Osteocyte (in vitro differentiated cells): ENCODE data around the gene NDNF. TPM values are rescaled to one million over a fixed set of nuclear protein-coding genes. Genes with fewer than 3 reads are reported as not detected.
A peak's percentile ranks its signal among the peaks of the same experiment; 100 is the strongest.

Source experiments
- DNase-seq: peaks from one replicate; pipeline ENCODE4 v3.0.0; 2021; ENCODE audit warnings: mixed read lengths; ENCODE audit not compliant: unreplicated experiment; ENCODE audit errors: extremely low spot score
- H3K27ac Mint-ChIP-seq: one replicate; pipeline ENCODE4 v1.8.0; 2021; ENCODE audit warnings: mild to moderate bottlenecking, mixed read lengths; ENCODE audit not compliant: unreplicated experiment
- H3K27me3 Mint-ChIP-seq: one replicate; pipeline ENCODE4 v1.8.0; 2021; ENCODE audit warnings: mixed read lengths; ENCODE audit not compliant: unreplicated experiment
- H3K36me3 Mint-ChIP-seq: one replicate; pipeline ENCODE4 v1.8.0; 2021; ENCODE audit warnings: mixed read lengths; ENCODE audit not compliant: unreplicated experiment
- H3K4me1 Mint-ChIP-seq: one replicate; pipeline ENCODE4 v1.8.0; 2021; ENCODE audit warnings: mixed read lengths; ENCODE audit not compliant: unreplicated experiment
- H3K4me3 Mint-ChIP-seq: one replicate; pipeline ENCODE4 v1.8.0; 2021; ENCODE audit warnings: mild to moderate bottlenecking, moderate library complexity, mixed read lengths; ENCODE audit not compliant: unreplicated experiment
- H3K9me3 Mint-ChIP-seq: one replicate; pipeline ENCODE4 v1.8.0; 2021; ENCODE audit warnings: mixed read lengths; ENCODE audit not compliant: unreplicated experiment
- total RNA-seq: library from RNA; stranded (reverse); gene quantifications from 2 replicates; pipeline ENCODE4 v1.2.1, GENCODE V29; 2021
- TF ChIP-seq, protein P1 (sequence below): fragments of 200-600 bp; sonication (generic); IDR thresholded peaks from 2 replicates; pipeline ENCODE4 v1.5.0; 2021; ENCODE audit warnings: antibody characterized with exemption, mild to moderate bottlenecking, moderate library complexity

NDNF gene
- total RNA-seq, 1 donor from 2014 or later: not detected

DNA sequence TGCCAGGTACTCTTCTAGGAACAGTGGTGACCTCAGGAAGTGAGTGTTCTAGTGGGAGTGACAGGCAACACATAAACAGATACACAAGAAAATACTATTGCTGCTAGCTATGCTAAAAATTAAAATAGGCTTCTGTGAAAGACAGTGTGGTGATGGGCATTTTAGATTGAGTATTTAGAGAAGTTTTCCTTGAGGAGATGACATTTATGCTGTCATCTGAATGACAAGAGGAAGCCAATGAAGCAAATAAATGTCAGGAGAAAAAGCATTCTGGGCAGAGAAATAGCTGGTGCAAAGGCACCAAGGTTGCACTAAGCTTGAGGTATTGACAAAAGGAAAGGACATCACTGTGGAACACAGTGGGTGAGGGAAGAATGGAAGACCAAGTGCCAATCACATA lies 18.0 kb downstream of the NDNF start:
- no peak for DNase-seq
- H3K9me3 Mint-ChIP-seq: no peaks in the 10 kb centered on the region
- no peak overlapping the region for H3K4me3 Mint-ChIP-seq
- TF ChIP-seq, protein P1, sequence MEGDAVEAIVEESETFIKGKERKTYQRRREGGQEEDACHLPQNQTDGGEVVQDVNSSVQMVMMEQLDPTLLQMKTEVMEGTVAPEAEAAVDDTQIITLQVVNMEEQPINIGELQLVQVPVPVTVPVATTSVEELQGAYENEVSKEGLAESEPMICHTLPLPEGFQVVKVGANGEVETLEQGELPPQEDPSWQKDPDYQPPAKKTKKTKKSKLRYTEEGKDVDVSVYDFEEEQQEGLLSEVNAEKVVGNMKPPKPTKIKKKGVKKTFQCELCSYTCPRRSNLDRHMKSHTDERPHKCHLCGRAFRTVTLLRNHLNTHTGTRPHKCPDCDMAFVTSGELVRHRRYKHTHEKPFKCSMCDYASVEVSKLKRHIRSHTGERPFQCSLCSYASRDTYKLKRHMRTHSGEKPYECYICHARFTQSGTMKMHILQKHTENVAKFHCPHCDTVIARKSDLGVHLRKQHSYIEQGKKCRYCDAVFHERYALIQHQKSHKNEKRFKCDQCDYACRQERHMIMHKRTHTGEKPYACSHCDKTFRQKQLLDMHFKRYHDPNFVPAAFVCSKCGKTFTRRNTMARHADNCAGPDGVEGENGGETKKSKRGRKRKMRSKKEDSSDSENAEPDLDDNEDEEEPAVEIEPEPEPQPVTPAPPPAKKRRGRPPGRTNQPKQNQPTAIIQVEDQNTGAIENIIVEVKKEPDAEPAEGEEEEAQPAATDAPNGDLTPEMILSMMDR: no peak
- H3K36me3 Mint-ChIP-seq: no peaks in the 10 kb centered on the region
- peaks cover 49% of the 10 kb centered on the region for H3K27me3 Mint-ChIP-seq
- no peak overlapping the region for H3K27ac Mint-ChIP-seq
- no peaks in the 10 kb centered on the region for H3K4me1 Mint-ChIP-seq

- no peak overlapping the region for H3K27ac Mint-ChIP-seq
- H3K27me3 Mint-ChIP-seq: peaks cover 45% of the 10 kb centered on the region
- TF ChIP-seq, protein P1: no peak
- no peaks in the 10 kb centered on the region for H3K36me3 Mint-ChIP-seq
- no peaks in the 10 kb centered on the region for H3K4me1 Mint-ChIP-seq
- no peak overlapping the region for H3K4me3 Mint-ChIP-seq
- no peaks in the 10 kb centered on the region for H3K9me3 Mint-ChIP-seq
- no peak for DNase-seq
Observed at GRCh38 chr4:121053601-121054143, 18.7 kb downstream of the NDNF start.

GRCh38 chr4:121050300-121050699 lies 22.0 kb downstream of the NDNF start:
- Mint-ChIP-seq H3K9me3 (no peaks in the 10 kb centered on the region), H3K36me3 (no peaks in the 10 kb centered on the region), H3K4me3 (no peak overlapping the region), H3K27ac (no peak overlapping the region), H3K4me1 (no peaks in the 10 kb centered on the region), H3K27me3 (peaks cover 34% of the 10 kb centered on the region)
- no peak for DNase-seq
- TF ChIP-seq, protein P1: peak; percentile 60

GRCh38 chr4:121049072-121049599 lies 23.2 kb downstream of the NDNF start:
- H3K27ac Mint-ChIP-seq: no peak overlapping the region
- DNase-seq: no peak
- H3K36me3 Mint-ChIP-seq: no peaks in the 10 kb centered on the region
- no peaks in the 10 kb centered on the region for H3K4me1 Mint-ChIP-seq
- no peak overlapping the region for H3K4me3 Mint-ChIP-seq
- H3K27me3 Mint-ChIP-seq: peaks cover 26% of the 10 kb centered on the region
- H3K9me3 Mint-ChIP-seq: no peaks in the 10 kb centered on the region
- TF ChIP-seq, protein P1: no peak

DNA sequence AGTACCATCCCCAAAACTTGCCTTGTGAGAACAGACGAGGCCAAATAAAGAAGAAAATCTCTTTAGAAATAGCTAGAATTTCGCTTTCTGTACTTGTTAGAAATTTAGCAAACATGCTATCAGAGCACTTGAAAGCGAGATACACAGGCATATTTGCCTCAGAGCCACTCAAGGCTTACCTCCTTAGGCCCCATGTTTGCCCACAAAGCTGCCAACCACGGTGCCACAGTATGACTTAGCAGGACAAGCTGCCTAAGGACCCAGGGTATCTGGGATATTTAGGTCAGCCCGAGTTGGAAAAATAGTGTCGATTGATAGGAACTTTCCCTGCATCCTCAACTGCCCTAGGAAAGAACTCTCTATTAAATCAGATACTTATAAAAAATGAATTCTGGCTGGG lies 24.2 kb downstream of the NDNF start:
- DNase-seq: no peak
- no peaks in the 10 kb centered on the region for H3K9me3 Mint-ChIP-seq
- peaks cover 23% of the 10 kb centered on the region for H3K27me3 Mint-ChIP-seq
- H3K4me3 Mint-ChIP-seq: no peak overlapping the region
- TF ChIP-seq, protein P1: no peak
- H3K36me3 Mint-ChIP-seq: no peaks in the 10 kb centered on the region
- H3K27ac Mint-ChIP-seq: no peak overlapping the region
- H3K4me1 Mint-ChIP-seq: no peaks in the 10 kb centered on the region
